ENCODE measurements around the gene MOV10L1.

DNA sequence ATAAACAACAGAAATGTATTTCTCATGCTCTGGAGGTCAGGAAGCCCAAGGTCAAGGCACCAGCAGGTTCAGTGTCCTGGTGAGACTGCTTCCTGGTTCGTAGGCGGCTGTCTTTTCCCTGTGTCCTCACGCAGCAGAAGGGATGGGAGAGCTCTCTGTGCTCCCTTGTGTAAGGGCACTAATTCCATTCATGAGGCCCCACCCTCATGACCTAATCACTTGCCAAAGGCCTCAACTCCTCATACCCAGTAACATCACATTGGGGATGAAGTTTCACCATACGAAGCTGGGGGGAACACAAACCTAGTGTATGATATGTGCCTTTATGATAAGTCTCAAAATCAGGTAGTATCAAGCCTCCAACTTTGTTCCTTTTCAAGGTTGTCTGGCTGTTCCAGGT is 42.1 kb downstream of the MOV10L1 start:
- TF ChIP-seq, protein P1, sequence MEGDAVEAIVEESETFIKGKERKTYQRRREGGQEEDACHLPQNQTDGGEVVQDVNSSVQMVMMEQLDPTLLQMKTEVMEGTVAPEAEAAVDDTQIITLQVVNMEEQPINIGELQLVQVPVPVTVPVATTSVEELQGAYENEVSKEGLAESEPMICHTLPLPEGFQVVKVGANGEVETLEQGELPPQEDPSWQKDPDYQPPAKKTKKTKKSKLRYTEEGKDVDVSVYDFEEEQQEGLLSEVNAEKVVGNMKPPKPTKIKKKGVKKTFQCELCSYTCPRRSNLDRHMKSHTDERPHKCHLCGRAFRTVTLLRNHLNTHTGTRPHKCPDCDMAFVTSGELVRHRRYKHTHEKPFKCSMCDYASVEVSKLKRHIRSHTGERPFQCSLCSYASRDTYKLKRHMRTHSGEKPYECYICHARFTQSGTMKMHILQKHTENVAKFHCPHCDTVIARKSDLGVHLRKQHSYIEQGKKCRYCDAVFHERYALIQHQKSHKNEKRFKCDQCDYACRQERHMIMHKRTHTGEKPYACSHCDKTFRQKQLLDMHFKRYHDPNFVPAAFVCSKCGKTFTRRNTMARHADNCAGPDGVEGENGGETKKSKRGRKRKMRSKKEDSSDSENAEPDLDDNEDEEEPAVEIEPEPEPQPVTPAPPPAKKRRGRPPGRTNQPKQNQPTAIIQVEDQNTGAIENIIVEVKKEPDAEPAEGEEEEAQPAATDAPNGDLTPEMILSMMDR (conservative IDR thresholded peaks at IDR 0.05 in 1 of 2, IDR thresholded peaks at IDR 0.05 in 1 of 2; ENCODE audit: low read depth in 1 of 2, low read length in 2 of 2), result no peak
- TF ChIP-seq EZH2 (IDR thresholded peaks at IDR 0.05; ENCODE audit: low read length, missing control alignments), result no peak

All from fibroblast of lung (primary cell).